Astrocyte (in vitro differentiated cells and primary cell): ENCODE data around the gene NXN. TPM values are rescaled to one million over a fixed set of nuclear protein-coding genes. Genes with fewer than 3 reads are reported as not detected.

Experiments
- DNase-seq: peaks from one replicate; pipeline ENCODE4 v3.0.0-alpha.2; 2010; ENCODE audit warnings: low read depth
- FAIRE-seq: peaks from 2 replicates; lab custom pipeline; 2011; peaks lifted over from hg19 to GRCh38; lab: Jason Lieb, UNC
- H2AFZ ChIP-seq: 2 replicates; pipeline ENCODE4 v1.6.0; 2012; ENCODE audit warnings: low read depth, low read length, inconsistent platforms
- H3K27ac ChIP-seq: 2 replicates; pipeline ENCODE4 v1.5.1; 2011; ENCODE audit warnings: low read depth, low read length, inconsistent platforms
- H3K27me3 ChIP-seq: 2 replicates; pipeline ENCODE4 v1.6.0; 2011; ENCODE audit warnings: low read length, inconsistent platforms; ENCODE audit not compliant: insufficient read depth
- H3K36me3 ChIP-seq: 2 replicates; pipeline ENCODE4 v1.5.1; 2011; ENCODE audit warnings: low read length, inconsistent platforms; ENCODE audit not compliant: insufficient read depth
- H3K4me1 ChIP-seq: 2 replicates; pipeline ENCODE4 v1.5.1; 2011; ENCODE audit warnings: low read length, inconsistent platforms; ENCODE audit not compliant: insufficient read depth
- H3K4me2 ChIP-seq: 2 replicates; pipeline ENCODE4 v1.6.0; 2012; ENCODE audit warnings: low read length, inconsistent platforms
- H3K4me3 ChIP-seq: 2 replicates; pipeline ENCODE4 v1.5.1; 2011; ENCODE audit warnings: low read depth, mild to moderate bottlenecking, low read length, inconsistent platforms; ENCODE audit not compliant: insufficient read depth
- H3K79me2 ChIP-seq: 2 replicates; pipeline ENCODE4 v1.6.0; 2012; ENCODE audit warnings: mild to moderate bottlenecking, low read length, inconsistent platforms; ENCODE audit not compliant: insufficient read depth
- H3K9ac ChIP-seq: 2 replicates; pipeline ENCODE4 v1.6.0; 2012; ENCODE audit warnings: mild to moderate bottlenecking, low read length, inconsistent platforms
- H3K9me3 ChIP-seq: 2 replicates; pipeline ENCODE4 v1.5.1; 2012; ENCODE audit warnings: low read depth, mild to moderate bottlenecking, low read length, inconsistent platforms; ENCODE audit not compliant: insufficient read depth
- H4K20me1 ChIP-seq: 2 replicates; pipeline ENCODE4 v1.6.0; 2012; ENCODE audit warnings: low read length, inconsistent platforms; ENCODE audit not compliant: insufficient read depth
- H3K27ac Mint-ChIP-seq: one replicate; pipeline ENCODE4 v1.8.0; 2021; ENCODE audit warnings: mild to moderate bottlenecking, mixed read lengths; ENCODE audit not compliant: unreplicated experiment
- H3K27me3 Mint-ChIP-seq: one replicate; pipeline ENCODE4 v1.8.0; 2021; ENCODE audit warnings: low read depth, mixed read lengths; ENCODE audit not compliant: unreplicated experiment
- H3K36me3 Mint-ChIP-seq: one replicate; pipeline ENCODE4 v1.8.0; 2021; ENCODE audit warnings: low read depth, mixed read lengths; ENCODE audit not compliant: unreplicated experiment
- H3K4me1 Mint-ChIP-seq: one replicate; pipeline ENCODE4 v1.8.0; 2021; ENCODE audit warnings: low read depth, mixed read lengths; ENCODE audit not compliant: unreplicated experiment
- H3K4me3 Mint-ChIP-seq: one replicate; pipeline ENCODE4 v1.8.0; 2021; ENCODE audit warnings: mild to moderate bottlenecking, moderate library complexity, mixed read lengths; ENCODE audit not compliant: unreplicated experiment
- H3K9me3 Mint-ChIP-seq: one replicate; pipeline ENCODE4 v1.8.0; 2021; ENCODE audit warnings: mild to moderate bottlenecking, mixed read lengths; ENCODE audit not compliant: unreplicated experiment
- CTCF ChIP-seq: IDR thresholded peaks from 2 replicates; pipeline ENCODE4 v1.5.1; 2011; ENCODE audit warnings: low read depth, mild to moderate bottlenecking, inconsistent platforms, low read length, moderate library complexity; ENCODE audit not compliant: insufficient read depth
- EZH2 ChIP-seq: IDR thresholded peaks from 2 replicates; pipeline ENCODE4 v1.6.1; 2012; ENCODE audit warnings: mild to moderate bottlenecking, low read length, inconsistent platforms; ENCODE audit not compliant: insufficient read depth
- total RNA-seq: library from RNA; stranded (reverse); gene quantifications from 2 replicates; pipeline ENCODE4 v1.2.1, GENCODE V29; 2021

Gene NXN
- total RNA-seq, 1 donor from 2014 or later, result 104 TPM

- DNase-seq, result no peak
- H2AFZ ChIP-seq, result no peak overlapping the region
- H3K4me2 ChIP-seq, result peak overlapping the region; percentile 2
- peaks cover 70% of the 10 kb centered on the region for H3K79me2 ChIP-seq
- H3K27me3 ChIP-seq, result no peaks in the 10 kb centered on the region
- Mint-ChIP-seq H3K27ac (no peak overlapping the region), H3K27me3 (no peaks in the 10 kb centered on the region), H3K9me3 (no peaks in the 10 kb centered on the region), H3K4me3 (peak overlapping the region; percentile 97), H3K4me1 (peaks cover 18% of the 10 kb centered on the region), H3K36me3 (peaks cover 3% of the 10 kb centered on the region)
- H3K9me3 ChIP-seq, result no peaks in the 10 kb centered on the region
- H3K27ac ChIP-seq, result no peak overlapping the region
- TF ChIP-seq EZH2 (no peak), CTCF (no peak)
- H3K4me3 ChIP-seq, result no peak overlapping the region
- peaks cover 4% of the 10 kb centered on the region for H4K20me1 ChIP-seq
- H3K36me3 ChIP-seq, result peaks cover 7% of the 10 kb centered on the region
- H3K4me1 ChIP-seq, result peaks cover 7% of the 10 kb centered on the region
- H3K9ac ChIP-seq, result no peak overlapping the region
- FAIRE-seq, result no peak
Measured at GRCh38 chr17:784143-784542, 195.4 kb downstream of the NXN start.

GRCh38 chr17:781805-782731 lies 197.5 kb downstream of the NXN start, which contains the start of the genes GLOD4 and MRM3:
GLOD4 (minus strand) TSS chr17:782280; CDS start chr17:782255, 25 bp downstream.
MRM3 (plus strand) TSS chr17:782353; CDS start chr17:782379, 26 bp downstream.
- no peaks in the 10 kb centered on the region for H3K27me3 Mint-ChIP-seq

More at GRCh38 chr17:781805-782731, 197.5 kb downstream of the NXN start, which contains the start of the genes GLOD4 and MRM3:
- H3K36me3 ChIP-seq, result peaks cover 16% of the 10 kb centered on the region
- FAIRE-seq (no peak), DNase-seq (peak; percentile 68)
- H3K4me1 ChIP-seq, result peaks cover 7% of the 10 kb centered on the region
- H3K4me3 Mint-ChIP-seq, result peak within 1 kb of the TSS; percentile 97
- peak within 1 kb of the TSS; percentile 77 for H3K27ac ChIP-seq
- H2AFZ ChIP-seq, result peak within 1 kb of the TSS; percentile 83
- peak within 1 kb of the TSS; percentile 89 for H3K27ac Mint-ChIP-seq
- H3K9me3 Mint-ChIP-seq, result no peaks in the 10 kb centered on the region
- H3K4me3 ChIP-seq, result peak within 1 kb of the TSS; percentile 98
- H3K9me3 ChIP-seq, result no peaks in the 10 kb centered on the region
- H3K36me3 Mint-ChIP-seq, result peaks cover 10% of the 10 kb centered on the region
- peak within 1 kb of the TSS; percentile 90 for H3K9ac ChIP-seq
- H3K27me3 ChIP-seq, result no peaks in the 10 kb centered on the region
- peaks cover 66% of the 10 kb centered on the region for H3K79me2 ChIP-seq
- H4K20me1 ChIP-seq, result peaks cover 9% of the 10 kb centered on the region
- peaks cover 18% of the 10 kb centered on the region for H3K4me1 Mint-ChIP-seq
- no peak for TF ChIP-seq EZH2
- TF ChIP-seq CTCF, result no peak
- peak within 1 kb of the TSS; percentile 90 for H3K4me2 ChIP-seq
